HL-60 (cell line): ENCODE measurements around the gene ADH6.
"Not testable (repeated sequence)": the region's sequence is repeated elsewhere in the genome, so short reads cannot be mapped to it uniquely, and the experiment has no call there.

Experiments used
- DNase-seq, 2 experiments: peaks; one replicate each; pipeline ENCODE4 v3.0.0-alpha.2; 2010 to 2020; ENCODE audit warnings: low read depth in 1 of 2, low spot score in 1 of 2
- H3K27ac ChIP-seq: fragments of 250-450 bp; sonication (Bioruptor Pico); replicated peaks from 2 replicates; pipeline ENCODE4 v1.5.1; 2020; ENCODE audit warnings: mild to moderate bottlenecking, moderate library complexity
- H3K27me3 ChIP-seq: fragments of 250-450 bp; sonication (Bioruptor Pico); 2 replicates; pipeline ENCODE4 v1.5.1; 2021; ENCODE audit warnings: mild to moderate bottlenecking, moderate library complexity; ENCODE audit not compliant: insufficient read depth, poor library complexity, severe bottlenecking
- H3K4me3 ChIP-seq: replicated peaks from 2 replicates; pipeline ENCODE4 v1.5.1; 2011; ENCODE audit warnings: mild to moderate bottlenecking, control low read depth, low read length; ENCODE audit not compliant: insufficient read depth
- GABPA ChIP-seq: IDR thresholded peaks from 2 replicates; pipeline ENCODE4 v1.6.1; 2012; ENCODE audit warnings: low read depth
- POLR2AphosphoS5 ChIP-seq: IDR thresholded peaks from 2 replicates; pipeline ENCODE4 v1.6.1; 2012; ENCODE audit warnings: low read depth
- SPI1 ChIP-seq: IDR thresholded peaks from 2 replicates; pipeline ENCODE4 v1.6.1; 2012; ENCODE audit warnings: low read depth, mild to moderate bottlenecking, borderline replicate concordance
- TF ChIP-seq, protein P1 (sequence below): IDR thresholded peaks from one replicate; pipeline ENCODE4 v1.5.1; 2011; ENCODE audit warnings: low read length, control low read depth, inconsistent platforms; ENCODE audit not compliant: insufficient read depth
- TF ChIP-seq, protein P2 (sequence below): IDR thresholded peaks from 2 replicates; pipeline ENCODE4 v1.6.1; 2012; ENCODE audit warnings: low read depth; ENCODE audit not compliant: insufficient replicate concordance

ADH6 gene

DNA sequence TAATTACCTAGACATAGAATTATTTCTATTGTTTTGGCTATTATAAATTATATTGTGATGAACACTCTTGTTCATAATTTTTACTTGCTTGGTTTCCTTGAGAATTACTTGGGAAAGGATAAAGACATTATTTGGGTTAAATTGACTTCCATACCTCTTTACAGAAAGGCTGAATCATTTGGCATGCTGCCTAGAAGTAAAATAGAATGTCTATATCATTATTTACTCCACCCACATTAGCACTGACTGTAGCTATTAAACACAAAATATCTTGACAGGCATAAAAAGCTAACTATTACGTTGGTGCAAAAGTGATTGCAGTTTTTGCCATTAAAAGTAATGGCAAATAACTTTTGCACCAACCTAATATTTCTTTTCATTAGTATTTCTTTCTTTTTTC is 29.7 kb upstream of the ADH6 start:
- TF ChIP-seq, protein P1, sequence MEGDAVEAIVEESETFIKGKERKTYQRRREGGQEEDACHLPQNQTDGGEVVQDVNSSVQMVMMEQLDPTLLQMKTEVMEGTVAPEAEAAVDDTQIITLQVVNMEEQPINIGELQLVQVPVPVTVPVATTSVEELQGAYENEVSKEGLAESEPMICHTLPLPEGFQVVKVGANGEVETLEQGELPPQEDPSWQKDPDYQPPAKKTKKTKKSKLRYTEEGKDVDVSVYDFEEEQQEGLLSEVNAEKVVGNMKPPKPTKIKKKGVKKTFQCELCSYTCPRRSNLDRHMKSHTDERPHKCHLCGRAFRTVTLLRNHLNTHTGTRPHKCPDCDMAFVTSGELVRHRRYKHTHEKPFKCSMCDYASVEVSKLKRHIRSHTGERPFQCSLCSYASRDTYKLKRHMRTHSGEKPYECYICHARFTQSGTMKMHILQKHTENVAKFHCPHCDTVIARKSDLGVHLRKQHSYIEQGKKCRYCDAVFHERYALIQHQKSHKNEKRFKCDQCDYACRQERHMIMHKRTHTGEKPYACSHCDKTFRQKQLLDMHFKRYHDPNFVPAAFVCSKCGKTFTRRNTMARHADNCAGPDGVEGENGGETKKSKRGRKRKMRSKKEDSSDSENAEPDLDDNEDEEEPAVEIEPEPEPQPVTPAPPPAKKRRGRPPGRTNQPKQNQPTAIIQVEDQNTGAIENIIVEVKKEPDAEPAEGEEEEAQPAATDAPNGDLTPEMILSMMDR: no peak
- TF ChIP-seq GABPA: no peak
- no peak for DNase-seq
- H3K27me3 ChIP-seq: no peaks in the 10 kb centered on the region
- H3K4me3 ChIP-seq: no peak overlapping the region
- no peak overlapping the region for H3K27ac ChIP-seq

DNA sequence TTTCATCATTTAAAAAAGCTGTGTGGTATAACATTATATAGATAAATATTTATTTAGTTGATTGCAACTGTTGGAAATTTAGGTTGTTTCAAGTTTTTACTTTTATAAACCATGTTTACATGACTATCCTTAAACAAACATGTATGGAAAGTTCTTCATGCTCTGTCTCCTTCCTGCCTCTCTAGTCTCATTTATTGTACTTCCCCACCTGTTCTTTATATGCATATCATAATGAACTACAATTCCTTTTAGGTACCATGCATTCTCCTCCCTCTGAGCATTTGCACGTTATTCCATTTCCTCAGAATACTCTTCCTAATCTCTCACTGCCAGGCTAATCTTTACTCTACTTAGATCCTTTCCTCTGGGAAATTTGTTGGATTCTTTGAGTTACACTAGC is 16.9 kb upstream of the ADH6 start:
- no peak overlapping the region for H3K4me3 ChIP-seq
- no peak for DNase-seq
- TF ChIP-seq, protein P1: no peak
- TF ChIP-seq POLR2AphosphoS5 (no peak), SPI1 (no peak), GABPA (no peak)
- TF ChIP-seq, protein P2, sequence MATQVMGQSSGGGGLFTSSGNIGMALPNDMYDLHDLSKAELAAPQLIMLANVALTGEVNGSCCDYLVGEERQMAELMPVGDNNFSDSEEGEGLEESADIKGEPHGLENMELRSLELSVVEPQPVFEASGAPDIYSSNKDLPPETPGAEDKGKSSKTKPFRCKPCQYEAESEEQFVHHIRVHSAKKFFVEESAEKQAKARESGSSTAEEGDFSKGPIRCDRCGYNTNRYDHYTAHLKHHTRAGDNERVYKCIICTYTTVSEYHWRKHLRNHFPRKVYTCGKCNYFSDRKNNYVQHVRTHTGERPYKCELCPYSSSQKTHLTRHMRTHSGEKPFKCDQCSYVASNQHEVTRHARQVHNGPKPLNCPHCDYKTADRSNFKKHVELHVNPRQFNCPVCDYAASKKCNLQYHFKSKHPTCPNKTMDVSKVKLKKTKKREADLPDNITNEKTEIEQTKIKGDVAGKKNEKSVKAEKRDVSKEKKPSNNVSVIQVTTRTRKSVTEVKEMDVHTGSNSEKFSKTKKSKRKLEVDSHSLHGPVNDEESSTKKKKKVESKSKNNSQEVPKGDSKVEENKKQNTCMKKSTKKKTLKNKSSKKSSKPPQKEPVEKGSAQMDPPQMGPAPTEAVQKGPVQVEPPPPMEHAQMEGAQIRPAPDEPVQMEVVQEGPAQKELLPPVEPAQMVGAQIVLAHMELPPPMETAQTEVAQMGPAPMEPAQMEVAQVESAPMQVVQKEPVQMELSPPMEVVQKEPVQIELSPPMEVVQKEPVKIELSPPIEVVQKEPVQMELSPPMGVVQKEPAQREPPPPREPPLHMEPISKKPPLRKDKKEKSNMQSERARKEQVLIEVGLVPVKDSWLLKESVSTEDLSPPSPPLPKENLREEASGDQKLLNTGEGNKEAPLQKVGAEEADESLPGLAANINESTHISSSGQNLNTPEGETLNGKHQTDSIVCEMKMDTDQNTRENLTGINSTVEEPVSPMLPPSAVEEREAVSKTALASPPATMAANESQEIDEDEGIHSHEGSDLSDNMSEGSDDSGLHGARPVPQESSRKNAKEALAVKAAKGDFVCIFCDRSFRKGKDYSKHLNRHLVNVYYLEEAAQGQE: no peak
- no peaks in the 10 kb centered on the region for H3K27me3 ChIP-seq
- H3K27ac ChIP-seq: no peak overlapping the region

DNA sequence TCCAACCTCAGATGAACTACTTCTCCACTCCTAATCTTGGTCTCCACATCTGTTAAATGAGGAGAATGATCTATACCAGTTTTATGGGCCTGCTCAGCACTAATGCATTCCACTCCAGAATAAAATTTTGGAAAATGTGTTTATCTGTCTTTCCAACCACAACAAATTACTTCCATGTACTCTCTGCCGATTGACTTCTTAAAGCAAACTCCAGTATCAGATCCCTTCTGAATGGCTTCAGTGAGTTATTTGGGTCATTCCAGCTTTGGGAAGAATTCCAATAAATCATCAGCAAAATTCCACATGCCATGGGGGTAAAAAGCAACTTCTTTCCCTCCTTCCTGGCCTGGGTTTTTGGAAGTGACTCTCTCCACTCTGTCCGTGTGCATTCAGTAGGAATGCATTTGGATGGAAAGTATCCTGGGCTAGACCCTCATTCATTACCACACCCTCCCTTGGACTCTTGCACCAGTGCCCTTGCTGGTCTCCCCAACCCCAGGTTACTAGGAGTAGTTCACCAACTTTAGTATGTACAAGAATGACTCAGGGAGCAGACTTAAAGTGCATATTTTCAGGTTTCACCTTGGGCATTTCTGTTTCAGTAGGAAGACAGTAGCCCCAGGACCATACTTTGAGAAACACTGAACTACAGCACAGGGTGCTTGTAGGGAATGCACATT is 15.4 kb upstream of the ADH6 start:
- Histone ChIP-seq H3K27ac (no peak overlapping the region), H3K27me3 (no peaks in the 10 kb centered on the region), H3K4me3 (no peak overlapping the region)
- TF ChIP-seq POLR2AphosphoS5 (no peak), SPI1 (no peak), GABPA (no peak)
- TF ChIP-seq, protein P2: no peak
- TF ChIP-seq, protein P1: no peak
- no peak for DNase-seq

DNA sequence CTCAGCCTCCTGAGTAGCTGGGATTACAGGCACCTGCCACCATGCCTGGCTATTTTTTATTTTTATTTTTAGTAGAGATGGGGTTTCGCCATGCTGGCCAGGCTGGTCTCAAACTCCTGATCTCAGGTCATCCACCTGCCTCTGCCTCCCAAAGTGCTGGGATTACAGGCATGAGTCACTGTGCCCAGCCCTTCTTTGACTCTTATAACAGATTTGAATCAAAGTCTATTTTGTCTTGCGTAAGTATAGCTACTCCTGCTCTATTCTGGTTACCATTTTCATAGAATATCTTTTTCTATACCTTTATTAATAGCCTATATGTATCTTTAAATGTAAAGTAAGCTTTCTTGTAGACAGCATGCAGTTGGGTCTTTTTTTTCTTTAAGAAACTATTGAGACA is 14.4 kb upstream of the ADH6 start:
- H3K27ac ChIP-seq, DNase-seq, H3K4me3 ChIP-seq, H3K27me3 ChIP-seq: not testable (repeated sequence)

DNA sequence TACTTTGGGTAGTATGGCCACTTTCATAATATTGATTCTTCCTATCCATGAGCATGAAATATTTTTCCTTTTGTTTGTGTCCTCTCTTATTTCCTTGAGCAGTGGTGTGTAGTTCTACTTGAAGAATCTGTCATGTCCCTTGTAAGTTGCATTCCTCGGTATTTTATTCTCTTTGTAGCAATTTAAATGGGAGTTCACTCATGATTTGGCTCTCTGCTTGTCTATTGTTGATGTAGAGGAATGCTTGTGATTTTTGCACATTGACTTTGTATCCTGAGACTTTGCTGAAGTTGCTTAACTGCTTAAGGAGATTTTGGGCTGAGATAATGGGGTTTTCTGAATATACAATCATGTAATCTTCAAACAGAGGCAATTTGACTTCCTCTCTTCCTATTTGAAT is 9.7 kb upstream of the ADH6 start:
- H3K27me3 ChIP-seq, H3K27ac ChIP-seq, H3K4me3 ChIP-seq, DNase-seq: not testable (repeated sequence)

DNA sequence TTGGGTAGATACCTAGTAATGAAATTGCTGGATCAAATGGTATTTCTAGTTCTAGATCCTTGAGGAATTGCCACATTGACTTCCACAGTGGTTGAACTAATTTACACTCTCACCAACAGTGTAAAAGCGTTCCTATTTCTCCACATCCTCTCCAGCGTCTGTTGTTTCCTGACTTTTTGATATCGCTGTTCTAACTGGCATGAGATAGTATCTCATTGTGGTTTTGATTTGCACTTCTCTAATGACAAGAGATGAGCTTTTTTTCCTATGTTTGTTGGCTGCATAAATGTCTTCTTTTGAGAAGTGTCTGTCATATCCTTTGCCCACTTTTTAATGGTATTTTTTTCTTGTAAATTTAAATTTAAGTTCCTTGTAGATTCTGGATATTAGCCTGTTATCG is 8.6 kb upstream of the ADH6 start:
- not testable (repeated sequence) for H3K27ac ChIP-seq, H3K4me3 ChIP-seq, H3K27me3 ChIP-seq, DNase-seq
